H1 (cell line): Measurements from ENCODE around the gene NCSTN. TPM values are rescaled to one million over a fixed set of nuclear protein-coding genes. Genes with fewer than 3 reads are reported as not detected.

Source experiments
- CTCF ChIA-PET: fragments of 300-600 bp; sonication (Branson Sonifier 250); formaldehyde crosslinking; loops from one replicate; lab custom pipeline; 2021; ENCODE audit not compliant: partially characterized antibody; lab: Charles Lee
- POLR2A ChIA-PET: fragments of 300-600 bp; sonication (Branson Sonifier 250); formaldehyde crosslinking; loops from one replicate; lab custom pipeline; 2021; ENCODE audit warnings: inconsistent platforms; ENCODE audit not compliant: partially characterized antibody; lab: Charles Lee
- DNase-seq, 2 experiments: peaks; one replicate each; pipeline versions ENCODE4 v3.0.0 to v3.0.0-alpha.2; 2010 to 2022; ENCODE audit warnings: low spot score in 2 of 2, low read depth in 1 of 2, mixed read lengths in 1 of 2
- FAIRE-seq: peaks from 2 replicates; lab custom pipeline; 2011; peaks lifted over from hg19 to GRCh38; lab: Jason Lieb, UNC
- H2AFZ ChIP-seq: 2 replicates; pipeline ENCODE4 v1.8.1; 2012; ENCODE audit warnings: low read length, inconsistent platforms
- H2AK5ac ChIP-seq: 2 replicates; pipeline ENCODE4 v1.6.1; 2013; ENCODE audit warnings: low read depth, low read length
- H2BK120ac ChIP-seq: replicated peaks from 2 replicates; pipeline ENCODE3; 2013; ENCODE audit warnings: low read depth, low read length, inconsistent platforms
- H2BK12ac ChIP-seq: 2 replicates; pipeline ENCODE4 v1.6.1; 2013; ENCODE audit warnings: low read depth, low read length
- H2BK15ac ChIP-seq: 2 replicates; pipeline ENCODE4 v1.6.1; 2013; ENCODE audit warnings: low read length
- H2BK20ac ChIP-seq: 2 replicates; pipeline ENCODE4 v1.6.1; 2013; ENCODE audit warnings: low read length
- H2BK5ac ChIP-seq: 2 replicates; pipeline ENCODE4 v1.6.1; 2013; ENCODE audit warnings: low read depth, low read length
- H3K14ac ChIP-seq: 2 replicates; pipeline ENCODE4 v1.6.1; 2013; ENCODE audit warnings: inconsistent platforms; ENCODE audit not compliant: insufficient read length
- H3K18ac ChIP-seq: 2 replicates; pipeline ENCODE4 v1.6.1; 2013; ENCODE audit warnings: low read length; ENCODE audit errors: extremely low read depth
- H3K23ac ChIP-seq: 2 replicates; pipeline ENCODE4 v1.6.1; 2013; ENCODE audit warnings: inconsistent platforms; ENCODE audit not compliant: insufficient read length
- H3K23me2 ChIP-seq: 2 replicates; pipeline ENCODE4 v1.6.1; 2013; ENCODE audit warnings: low read depth, low read length
- H3K27ac ChIP-seq: 2 replicates; pipeline ENCODE4 v1.6.1; 2011; ENCODE audit warnings: low read depth, low read length, inconsistent platforms
- H3K27me3 ChIP-seq, 4 experiments: replicated peaks in 1 of 4; 1 replicate in 1 of 4; 2 replicates in 3 of 4; pipeline versions ENCODE4 v1.6.1 to v1.8.1; 2011 to 2013; ENCODE audit warnings: low read length in 3 of 4, mild to moderate bottlenecking in 3 of 4, inconsistent platforms in 2 of 4, mixed read lengths in 2 of 4, moderate library complexity in 1 of 4; ENCODE audit not compliant: control insufficient read depth in 3 of 4, insufficient read depth in 3 of 4; ENCODE audit errors: extremely low read depth in 1 of 4
- H3K36me3 ChIP-seq, 4 experiments: 2 replicates each; pipeline versions ENCODE4 v1.6.1 to v1.8.1; 2011 to 2013; ENCODE audit warnings: mild to moderate bottlenecking in 4 of 4, low read length in 3 of 4, moderate library complexity in 2 of 4, control low read depth in 1 of 4, inconsistent platforms in 1 of 4; ENCODE audit not compliant: insufficient read depth in 4 of 4, control insufficient read depth in 2 of 4
- H3K4ac ChIP-seq: replicated peaks from 2 replicates; pipeline ENCODE3; 2013; ENCODE audit warnings: low read length, low read depth, mixed read lengths, inconsistent platforms; ENCODE audit not compliant: insufficient read length
- H3K4me1 ChIP-seq, 4 experiments: replicated peaks in 1 of 4; 1 replicate in 1 of 4; 2 replicates in 3 of 4; pipeline versions ENCODE4 v1.6.1 to v1.8.1; 2011 to 2013; ENCODE audit warnings: low read length in 3 of 4, inconsistent platforms in 2 of 4, mixed read lengths in 1 of 4; ENCODE audit not compliant: insufficient read depth in 4 of 4, control insufficient read depth in 3 of 4
- H3K4me2 ChIP-seq, 2 experiments: 2 replicates each; pipeline versions ENCODE4 v1.6.1 to v1.8.1; 2011 to 2013; ENCODE audit warnings: low read depth in 2 of 2, low read length in 2 of 2, control low read depth in 1 of 2, inconsistent platforms in 1 of 2, mild to moderate bottlenecking in 1 of 2; ENCODE audit not compliant: insufficient read depth in 1 of 2
- H3K4me3 ChIP-seq, 4 experiments: fragments of 200-600, 300-600 bp in 1 of 4; sonication (generic), shearing (Covaris generic), sonication (Bioruptor Twin) in 1 of 4; 2 replicates each; pipeline versions ENCODE4 v1.5.1 to v1.8.1; 2011 to 2016; ENCODE audit warnings: low read length in 4 of 4, low read depth in 3 of 4, control low read depth in 2 of 4, inconsistent platforms in 2 of 4, mild to moderate bottlenecking in 2 of 4, mixed read lengths in 1 of 4, moderate library complexity in 1 of 4; ENCODE audit not compliant: insufficient read depth in 2 of 4; ENCODE audit errors: extremely low read depth in 1 of 4
- H3K56ac ChIP-seq: replicated peaks from 2 replicates; pipeline ENCODE3; 2013; ENCODE audit warnings: low read depth, mild to moderate bottlenecking, mixed read lengths, low read length, inconsistent platforms; ENCODE audit not compliant: insufficient read length
- H3K79me1 ChIP-seq: 2 replicates; pipeline ENCODE4 v1.6.1; 2013; ENCODE audit warnings: low read depth, low read length, control low read depth
- H3K79me2 ChIP-seq, 2 experiments: 2 replicates each; pipeline versions ENCODE4 v1.6.1 to v1.8.1; 2012 to 2013; ENCODE audit warnings: low read length in 2 of 2, mild to moderate bottlenecking in 2 of 2, inconsistent platforms in 1 of 2; ENCODE audit not compliant: insufficient read depth in 2 of 2, control insufficient read depth in 1 of 2
- H3K9ac ChIP-seq, 4 experiments: replicated peaks in 1 of 4; 1 replicate in 1 of 4; 2 replicates in 3 of 4; pipeline versions ENCODE4 v1.6.1 to v1.8.1; 2011 to 2013; ENCODE audit warnings: low read depth in 3 of 4, low read length in 3 of 4, control low read depth in 2 of 4, mild to moderate bottlenecking in 2 of 4, moderate library complexity in 2 of 4, inconsistent platforms in 1 of 4; ENCODE audit errors: extremely low read depth in 1 of 4
- H3K9me3 ChIP-seq, 2 experiments: 2 replicates each; pipeline versions ENCODE4 v1.6.1 to v1.8.1; 2012 to 2013; ENCODE audit warnings: mild to moderate bottlenecking in 2 of 2, moderate library complexity in 2 of 2, control low read depth in 1 of 2, inconsistent platforms in 1 of 2, low read depth in 1 of 2, low read length in 1 of 2, mixed read lengths in 1 of 2; ENCODE audit not compliant: insufficient read depth in 2 of 2
- H4K20me1 ChIP-seq, 2 experiments: replicated peaks in 1 of 2; 2 replicates each; pipeline versions ENCODE3 to v1.8.1; 2011 to 2013; ENCODE audit warnings: inconsistent platforms in 2 of 2, low read length in 2 of 2, mild to moderate bottlenecking in 1 of 2; ENCODE audit not compliant: insufficient read depth in 2 of 2, control insufficient read depth in 1 of 2
- H4K5ac ChIP-seq: 2 replicates; pipeline ENCODE4 v1.6.1; 2013; ENCODE audit warnings: low read length, low read depth, mixed read lengths, inconsistent platforms; ENCODE audit not compliant: insufficient read length
- H4K8ac ChIP-seq: 2 replicates; pipeline ENCODE4 v1.8.0; 2013; ENCODE audit warnings: mild to moderate bottlenecking, moderate library complexity, low read length, inconsistent platforms; ENCODE audit not compliant: insufficient read depth; ENCODE audit errors: extremely low read depth
- H4K91ac ChIP-seq: replicated peaks from 2 replicates; pipeline ENCODE3; 2013; ENCODE audit warnings: low read length, mixed read lengths, inconsistent platforms; ENCODE audit not compliant: insufficient read length
- CEBPB ChIP-seq: IDR thresholded peaks from 2 replicates; pipeline ENCODE4 v1.6.1; 2012; ENCODE audit warnings: low read depth, low read length
- CTBP2 ChIP-seq: IDR thresholded peaks from 2 replicates; pipeline ENCODE4 v1.7.0; 2011; ENCODE audit warnings: borderline replicate concordance, mild to moderate bottlenecking, moderate library complexity, mixed read lengths, low read length; ENCODE audit not compliant: insufficient read depth, insufficient read length
- CTCF ChIP-seq, 3 experiments: IDR thresholded peaks; 1 replicate in 2 of 3; 2 replicates in 1 of 3; pipeline versions ENCODE4 v1.5.1 to v1.6.1; 2011; ENCODE audit warnings: low read length in 3 of 3, mild to moderate bottlenecking in 3 of 3, inconsistent platforms in 2 of 3, low read depth in 1 of 3, moderate library complexity in 1 of 3; ENCODE audit not compliant: insufficient read depth in 1 of 3; ENCODE audit errors: control extremely low read depth in 1 of 3
- NANOG ChIP-seq: IDR thresholded peaks from 2 replicates; pipeline ENCODE4 v1.6.1; 2011; ENCODE audit warnings: low read length, low read depth, mild to moderate bottlenecking, inconsistent platforms; ENCODE audit not compliant: insufficient read depth, poor library complexity, severe bottlenecking
- POLR2AphosphoS5 ChIP-seq: IDR thresholded peaks from 2 replicates; pipeline ENCODE4 v1.6.1; 2011; ENCODE audit warnings: low read depth, low read length
- POU5F1 ChIP-seq: IDR thresholded peaks from 2 replicates; pipeline ENCODE4 v1.6.1; 2011; ENCODE audit warnings: low read depth, mild to moderate bottlenecking, low read length, moderate library complexity
- RAD21 ChIP-seq, 2 experiments: IDR thresholded peaks in 1 of 2; conservative IDR thresholded peaks in 1 of 2; 2 replicates each; pipeline ENCODE4 v1.6.1; 2011; ENCODE audit warnings: low read depth in 2 of 2, low read length in 2 of 2, improper control_type of control experiment in 1 of 2, inconsistent platforms in 1 of 2, mild to moderate bottlenecking in 1 of 2, moderate library complexity in 1 of 2
- SIN3A ChIP-seq, 2 experiments: IDR thresholded peaks in 1 of 2; conservative IDR thresholded peaks in 1 of 2; 2 replicates each; pipeline ENCODE4 v1.6.1; 2011 to 2012; ENCODE audit warnings: low read length in 2 of 2, improper control_type of control experiment in 1 of 2, low read depth in 1 of 2, mild to moderate bottlenecking in 1 of 2
- SP2 ChIP-seq: IDR thresholded peaks from 2 replicates; pipeline ENCODE4 v1.6.1; 2012; ENCODE audit warnings: mild to moderate bottlenecking, low read length, inconsistent platforms
- TBP ChIP-seq: IDR thresholded peaks from 2 replicates; pipeline ENCODE4 v1.6.1; 2011; ENCODE audit warnings: low read depth, low read length, improper control_type of control experiment
- TCF12 ChIP-seq: IDR thresholded peaks from 2 replicates; pipeline ENCODE4 v1.6.1; 2011; ENCODE audit warnings: low read depth, mild to moderate bottlenecking, low read length
- WGBS, 2 experiments: shearing (Covaris generic) in 1 of 2; methylation state at CpG; one replicate each; pipeline versions ENCODE4 v1.1.6 to v1.1.7; 2013 to 2015; ENCODE audit warnings: low lambda C conversion rate in 2 of 2, mixed read lengths in 2 of 2, inconsistent platforms in 1 of 2, low coverage in 1 of 2, missing lambda C conversion rate in 1 of 2; ENCODE audit not compliant: insufficient replicate concordance in 2 of 2, insufficient coverage in 1 of 2, insufficient read length in 1 of 2; ENCODE audit errors: extremely low coverage in 1 of 2, missing lambda C conversion rate in 1 of 2; 5-methylcytosine and 5-hydroxymethylcytosine counted together
- polyA plus RNA-seq, 7 experiments: library from polyadenylated mRNA; depleted of rRNA in 3 of 7; stranded (reverse) in 5 of 7; unstranded in 2 of 7; fragments of >200 nt in 5 of 7; fragments of 200-250 nt in 2 of 7; gene quantifications; 1 replicate in 5 of 7; 2 replicates in 1 of 7; 4 replicates in 1 of 7; pipeline versions ENCODE4 v1.2.1 to v1.2.3, GENCODE V29; 2011 to 2013; ENCODE audit warnings: missing spikeins in 2 of 7, mixed read lengths in 2 of 7
- total RNA-seq: library from RNA; stranded (reverse); fragmentation: NEBNext Ultra II Directional; extraction: Animal tissue kit (Norgen Biotek cat#: 25700); gene quantifications from 2 replicates; pipeline ENCODE4 v1.2.1, GENCODE V29; 2021

Gene NCSTN
- total and polyA plus RNA-seq, 2 of the 8 experiments (the other 6 are each of a cell fraction or from before 2014, with no cell fraction given): 64.7 to 125 TPM

- H4K20me1 ChIP-seq: peaks cover 0 to 2% of the 10 kb centered on the region in 2 experiments
- H2AK5ac ChIP-seq: no peak overlapping the region
- H3K4me2 ChIP-seq: no peak overlapping the region
- no peak overlapping the region for H2BK15ac ChIP-seq
- H2BK120ac ChIP-seq: no peak overlapping the region
- no peak overlapping the region for H3K27ac ChIP-seq
- FAIRE-seq: no peak
- H2BK20ac ChIP-seq: no peak overlapping the region
- peaks cover 26 to 65% (median 55%) of the 10 kb centered on the region in 4 experiments for H3K36me3 ChIP-seq
- H3K14ac ChIP-seq: no peak overlapping the region
- no peaks in the 10 kb centered on the region for H3K23me2 ChIP-seq
- H4K8ac ChIP-seq: no peak overlapping the region
- H3K4me1 ChIP-seq: peaks cover 4 to 11% (median 8%) of the 10 kb centered on the region in 4 experiments
- WGBS, 2 experiments: 83% methylated on average over 1 of the region's 1 CpG; no CpG with 5 or more reads in 1 of the 2 experiments
- ChIA-PET CTCF (interaction anchor here (1.2 kb wide), 1 partner anchor 46 kb away, joined by 3 read pairs; no protein-coding TSS in a partner anchor), POLR2A (interaction anchor here (0.7 kb wide), 1 partner anchor 41 kb away, joined by 4 read pairs; no protein-coding TSS in a partner anchor)
- H3K56ac ChIP-seq: no peak overlapping the region
- H4K5ac ChIP-seq: no peak overlapping the region
- no peaks in the 10 kb centered on the region for H3K79me1 ChIP-seq
- H2AFZ ChIP-seq: no peak overlapping the region
- H3K79me2 ChIP-seq: no peaks in the 10 kb centered on the region; a peak in 1 of 4 replicates
- no peak overlapping the region for H3K23ac ChIP-seq
- H3K27me3 ChIP-seq: no peaks in the 10 kb centered on the region
- H3K18ac ChIP-seq: no peak overlapping the region
- no peak overlapping the region for H2BK12ac ChIP-seq
- no peak overlapping the region for H4K91ac ChIP-seq
- H3K9ac ChIP-seq: no peak overlapping the region
- H2BK5ac ChIP-seq: no peak overlapping the region
- H3K4me3 ChIP-seq: no peak overlapping the region
- H3K9me3 ChIP-seq: no peaks in the 10 kb centered on the region
- no peak for DNase-seq
- H3K4ac ChIP-seq: no peak overlapping the region
- no peak for TF ChIP-seq SIN3A (conservative IDR thresholded peaks at IDR 0.05 in 1 of 2, IDR thresholded peaks at IDR 0.05 in 1 of 2; ENCODE audit: low read depth in 1 of 2, low read length in 2 of 2)
- TF ChIP-seq TCF12: no peak
- no peak for TF ChIP-seq POLR2AphosphoS5
- no peak for TF ChIP-seq SP2
- no peak for TF ChIP-seq CTCF (IDR thresholded peaks at IDR 0.05; ENCODE audit: control extremely low read depth in 1 of 3, insufficient read depth in 1 of 3, low read depth in 1 of 3, low read length in 3 of 3)
- no peak for TF ChIP-seq POU5F1
- no peak for TF ChIP-seq RAD21 (IDR thresholded peaks at IDR 0.05 in 1 of 2, conservative IDR thresholded peaks at IDR 0.05 in 1 of 2; ENCODE audit: low read depth in 2 of 2, low read length in 2 of 2)
- no peak for TF ChIP-seq TBP
- no peak for TF ChIP-seq CTBP2
- no peak for TF ChIP-seq CEBPB
- no peak for TF ChIP-seq NANOG
Observed at GRCh38 chr1:160309571-160309970, 33.6 kb upstream of the NCSTN start.
